ENCODE results near the gene CPA5.

Gene CPA5

GRCh38 chr7:130397051-130397757 is 52.6 kb downstream of the CPA5 start:
- no peak for DNase-seq (ENCODE audit: low read depth in 2 of 2)

- no peak for DNase-seq (ENCODE audit: low read depth in 2 of 2)
Observed at GRCh38 chr7:130397758-130398073, 53.1 kb downstream of the CPA5 start.

GRCh38 chr7:130398526-130399090 is 54.0 kb downstream of the CPA5 start:
- DNase-seq (ENCODE audit: low read depth in 2 of 2): no peak

GRCh38 chr7:130400120-130400572 is 55.5 kb downstream of the CPA5 start:
- DNase-seq (ENCODE audit: low read depth in 2 of 2): no peak

- DNase-seq (ENCODE audit: low read depth in 2 of 2): no peak
Observed at GRCh38 chr7:130401101-130401500, 56.5 kb downstream of the CPA5 start.

- DNase-seq (ENCODE audit: low read depth in 2 of 2): no peak
Observed at GRCh38 chr7:130401578-130401977, 57.0 kb downstream of the CPA5 start.

GRCh38 chr7:130405003-130405402 is 60.4 kb downstream of the CPA5 start:
- DNase-seq (ENCODE audit: low read depth in 2 of 2): no peak

- no peak for DNase-seq (ENCODE audit: low read depth in 2 of 2)
Observed at GRCh38 chr7:130409067-130409711, 64.6 kb downstream of the CPA5 start.

- no peak for DNase-seq (ENCODE audit: low read depth in 2 of 2)
Observed at GRCh38 chr7:130409712-130410072, 65.1 kb downstream of the CPA5 start.

GRCh38 chr7:130410868-130411541 is 66.4 kb downstream of the CPA5 start:
- DNase-seq (ENCODE audit: low read depth in 2 of 2): no peak

- no peak for DNase-seq (ENCODE audit: low read depth in 2 of 2)
Observed at GRCh38 chr7:130413201-130413600, 68.6 kb downstream of the CPA5 start.

GRCh38 chr7:130415006-130415405 is 70.4 kb downstream of the CPA5 start:
- DNase-seq (ENCODE audit: low read depth in 2 of 2): no peak

- no peak for DNase-seq (ENCODE audit: low read depth in 2 of 2)
Observed at GRCh38 chr7:130417213-130417612, 72.6 kb downstream of the CPA5 start.

GRCh38 chr7:130418306-130418705 is 73.7 kb downstream of the CPA5 start:
- no peak for DNase-seq (ENCODE audit: low read depth in 2 of 2)

Data from stimulated activated CD4-positive, alpha-beta T cell treated with anti-CD3 and anti-CD28 coated beads, Interleukin-1b, Interleukin-23, amount 100 ng/mL, for 4 hours (primary cell).